ENCODE measurements around the gene LIPH. TPM values are rescaled to one million over a fixed set of nuclear protein-coding genes. Genes with fewer than 3 reads are reported as not detected.

Gene LIPH
- total RNA-seq, 2 experiments from 2014 or later, result not detected

DNA sequence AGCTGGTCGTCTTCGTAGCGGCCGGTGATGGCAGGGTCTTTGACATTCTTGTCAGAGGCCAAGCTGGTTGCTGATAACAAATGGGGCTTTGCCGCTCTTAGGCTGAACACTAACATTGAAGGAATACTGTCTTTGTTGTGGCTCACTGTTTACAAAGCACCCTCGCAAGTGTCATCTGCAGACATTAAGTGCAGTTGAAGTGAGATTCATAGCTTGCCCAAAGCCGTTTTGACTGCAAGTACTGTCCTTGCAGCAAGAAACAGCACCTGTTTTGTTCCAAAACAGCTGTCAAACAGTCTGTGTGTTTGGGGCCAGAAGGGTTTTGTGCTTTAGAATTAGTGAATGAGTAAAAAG, 34.3 kb upstream of the LIPH start:
- H3K27me3 ChIP-seq (ENCODE audit: control insufficient read depth in 1 of 2, insufficient read depth in 2 of 2, low read length in 2 of 2), result no peaks in the 10 kb centered on the region
- Mint-ChIP-seq H3K9me3 (no peaks in the 10 kb centered on the region), H3K27ac (peak overlapping the region; percentile 85), H3K4me3 (peak overlapping the region; percentile 87), H3K27me3 (no peaks in the 10 kb centered on the region), H3K4me1 (ENCODE audit: low read depth) (peaks cover 28% of the 10 kb centered on the region), H3K36me3 (ENCODE audit: low read depth) (peaks cover 24% of the 10 kb centered on the region)
- H3K4me1 ChIP-seq (ENCODE audit: insufficient read depth, low read length), result peaks cover 30% of the 10 kb centered on the region
- CTCF ChIA-PET, result interaction anchor here (1.8 to 1.9 kb wide), 2 partner anchors 11 to 27 kb away, joined by 9 to 12 read pairs; no protein-coding TSS in a partner anchor
- TF ChIP-seq, protein P1, sequence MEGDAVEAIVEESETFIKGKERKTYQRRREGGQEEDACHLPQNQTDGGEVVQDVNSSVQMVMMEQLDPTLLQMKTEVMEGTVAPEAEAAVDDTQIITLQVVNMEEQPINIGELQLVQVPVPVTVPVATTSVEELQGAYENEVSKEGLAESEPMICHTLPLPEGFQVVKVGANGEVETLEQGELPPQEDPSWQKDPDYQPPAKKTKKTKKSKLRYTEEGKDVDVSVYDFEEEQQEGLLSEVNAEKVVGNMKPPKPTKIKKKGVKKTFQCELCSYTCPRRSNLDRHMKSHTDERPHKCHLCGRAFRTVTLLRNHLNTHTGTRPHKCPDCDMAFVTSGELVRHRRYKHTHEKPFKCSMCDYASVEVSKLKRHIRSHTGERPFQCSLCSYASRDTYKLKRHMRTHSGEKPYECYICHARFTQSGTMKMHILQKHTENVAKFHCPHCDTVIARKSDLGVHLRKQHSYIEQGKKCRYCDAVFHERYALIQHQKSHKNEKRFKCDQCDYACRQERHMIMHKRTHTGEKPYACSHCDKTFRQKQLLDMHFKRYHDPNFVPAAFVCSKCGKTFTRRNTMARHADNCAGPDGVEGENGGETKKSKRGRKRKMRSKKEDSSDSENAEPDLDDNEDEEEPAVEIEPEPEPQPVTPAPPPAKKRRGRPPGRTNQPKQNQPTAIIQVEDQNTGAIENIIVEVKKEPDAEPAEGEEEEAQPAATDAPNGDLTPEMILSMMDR (IDR thresholded peaks at IDR 0.05), result no peak
- POLR2A ChIA-PET, result interaction anchor here (0.5 to 2.3 kb wide), 14 partner anchors 9 to 1702 kb away, joined by 3 to 22 read pairs (median 4); partner anchors contain the start of genes DNAJB11, PARL, TMEM41A and TRA2B
- intact Hi-C loops (cut with DNase I, micrococcal nuclease), result loop anchor here (2.0 to 10.0 kb wide), 8 partner anchors 302 to 1702 kb away; partner anchors contain the start of genes ABCC5 (in 1 of the 2), DNAJB11 (in 1 of the 2), PARL (in 1 of the 2) and RPL39L (in 1 of the 2)
- H3K36me3 ChIP-seq (ENCODE audit: insufficient read depth, low read length), result peaks cover 5% of the 10 kb centered on the region
- DNase-seq (peak in 1 of 14 experiments; percentile 4), ATAC-seq (ENCODE audit: poor library complexity) (no peak)
- H3K27ac ChIP-seq (ENCODE audit: low read depth in 1 of 2, low read length in 2 of 2), result peak overlapping the region; percentile 91 to 98
- H3K4me3 ChIP-seq (ENCODE audit: low read length), result peak overlapping the region; percentile 98
- H3K9me3 ChIP-seq (ENCODE audit: control insufficient read depth in 1 of 2, insufficient read depth in 1 of 2, low read length in 2 of 2), result no peaks in the 10 kb centered on the region

DNA sequence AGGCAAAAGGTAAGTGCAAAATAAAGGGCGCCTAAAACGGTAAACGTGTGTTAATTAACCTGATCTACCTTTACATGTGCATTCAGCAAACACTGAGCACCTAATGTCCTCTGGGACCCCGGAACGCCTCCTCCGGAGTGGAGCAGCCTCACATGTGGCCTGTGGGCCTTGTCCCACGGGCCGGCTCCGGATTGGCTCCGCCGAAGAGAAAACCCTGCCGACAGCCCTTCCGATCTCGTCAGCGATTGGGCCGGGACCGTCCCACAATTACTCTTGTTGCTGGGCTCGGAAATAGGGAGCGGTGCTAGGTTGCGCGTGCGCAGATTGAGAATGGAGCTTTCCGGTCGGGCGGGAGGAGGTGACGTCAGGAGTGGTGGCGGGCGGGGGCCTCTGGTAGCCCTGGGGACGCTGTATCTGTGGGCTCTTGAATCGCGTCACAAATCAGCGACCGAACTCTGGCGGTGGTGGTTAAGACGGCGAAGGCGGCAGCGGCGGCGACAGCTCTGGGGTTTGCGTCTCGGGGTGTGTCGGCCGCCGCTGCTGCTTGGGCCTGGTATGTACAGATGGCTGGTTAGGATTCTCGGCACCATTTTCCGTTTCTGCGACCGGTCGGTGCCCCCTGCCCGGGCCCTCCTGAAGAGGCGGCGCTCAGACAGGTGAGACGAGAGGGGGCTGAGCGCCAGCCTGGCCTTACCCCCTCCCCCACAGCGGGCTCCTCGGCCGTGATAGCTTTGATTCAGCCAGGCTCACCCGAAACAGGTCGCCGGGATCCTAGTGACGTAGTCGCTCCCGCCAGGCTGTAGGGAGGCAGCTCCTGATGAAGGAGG, 33.7 kb upstream of the LIPH start, which contains the start of gene SENP2:
Gene SENP2 (plus strand): TSS at position 437 of the 827 bp plus-strand sequence. CDS start 119 bp downstream, at position 556.
- DNase-seq (peak; percentile 98 to 100 (median 99)), ATAC-seq (ENCODE audit: poor library complexity) (peak; percentile 90)
- ChIA-PET POLR2A (interaction anchor here (0.5 to 2.3 kb wide), 17 partner anchors 10 to 1950 kb away, joined by 3 to 22 read pairs (median 4); partner anchors contain the start of genes DNAJB11, EIF4A2, KLHL24 and PARL), CTCF (interaction anchor here (1.8 to 1.9 kb wide), 2 partner anchors 11 to 27 kb away, joined by 9 to 12 read pairs; no protein-coding TSS in a partner anchor)
- peaks cover 1% of the 10 kb centered on the region for H3K36me3 ChIP-seq (ENCODE audit: insufficient read depth, low read length)
- peaks cover 30% of the 10 kb centered on the region for H3K4me1 ChIP-seq (ENCODE audit: insufficient read depth, low read length)
- no peaks in the 10 kb centered on the region for H3K27me3 Mint-ChIP-seq
- H3K9me3 Mint-ChIP-seq, result no peaks in the 10 kb centered on the region
- H3K27ac Mint-ChIP-seq, result peak within 1 kb of the TSS; percentile 85
- no peaks in the 10 kb centered on the region for H3K9me3 ChIP-seq (ENCODE audit: control insufficient read depth in 1 of 2, insufficient read depth in 1 of 2, low read length in 2 of 2)
- H3K27ac ChIP-seq (ENCODE audit: low read depth in 1 of 2, low read length in 2 of 2), result peak within 1 kb of the TSS; percentile 91 to 98
- peak within 1 kb of the TSS; percentile 98 for H3K4me3 ChIP-seq (ENCODE audit: low read length)
- intact Hi-C loops (cut with DNase I, micrococcal nuclease), result loop anchor here (2.0 to 10.0 kb wide), 9 partner anchors 87 to 1701 kb away; partner anchors contain the start of genes ABCC5 (in 1 of the 2), DNAJB11 (in 1 of the 2), PARL (in 1 of the 2) and RPL39L (in 1 of the 2)
- peak within 1 kb of the TSS; percentile 87 for H3K4me3 Mint-ChIP-seq
- H3K36me3 Mint-ChIP-seq (ENCODE audit: low read depth), result peaks cover 20% of the 10 kb centered on the region
- TF ChIP-seq, protein P1 (IDR thresholded peaks at IDR 0.05), result no peak
- no peaks in the 10 kb centered on the region for H3K27me3 ChIP-seq (ENCODE audit: control insufficient read depth in 1 of 2, insufficient read depth in 2 of 2, low read length in 2 of 2)
- peaks cover 28% of the 10 kb centered on the region for H3K4me1 Mint-ChIP-seq (ENCODE audit: low read depth)

DNA sequence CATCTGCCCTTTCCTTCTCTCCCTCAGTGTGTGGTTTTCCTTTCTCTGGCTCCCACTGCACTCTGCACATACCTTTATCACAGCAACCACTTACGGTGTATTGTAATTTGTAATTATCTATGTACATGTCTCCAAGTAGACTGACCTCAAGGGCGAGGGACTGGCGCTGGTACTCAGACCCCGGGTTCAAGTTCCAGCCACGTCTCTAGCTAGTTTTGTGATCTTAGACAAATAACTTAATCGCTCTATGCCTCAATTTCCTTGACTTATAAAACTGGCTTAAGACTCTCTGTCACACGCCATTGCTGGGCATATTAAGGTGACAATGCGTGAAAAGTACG, 33.1 kb upstream of the LIPH start:
- ATAC-seq (ENCODE audit: poor library complexity), result no peak
- ChIA-PET CTCF (interaction anchor here (1.8 to 1.9 kb wide), 2 partner anchors 10 to 26 kb away, joined by 9 to 12 read pairs; no protein-coding TSS in a partner anchor), POLR2A (interaction anchor here (0.6 to 2.3 kb wide), 10 partner anchors 10 to 1950 kb away, joined by 3 to 22 read pairs (median 9); partner anchors contain the start of genes DNAJB11, EIF4A2, KLHL24 and PARL)
- peak overlapping the region; percentile 69 to 98 for H3K27ac ChIP-seq (ENCODE audit: low read depth in 1 of 2, low read length in 2 of 2)
- no peak for DNase-seq
- intact Hi-C loops (cut with DNase I, micrococcal nuclease), result loop anchor here in 1 of 2 experiments (2.0 to 10.0 kb wide), 8 partner anchors 87 to 1701 kb away; partner anchors contain the start of genes ABCC5, DNAJB11, PARL and RPL39L
- Mint-ChIP-seq H3K9me3 (no peaks in the 10 kb centered on the region), H3K36me3 (ENCODE audit: low read depth) (peaks cover 17% of the 10 kb centered on the region), H3K4me3 (peak overlapping the region; percentile 87), H3K27me3 (no peaks in the 10 kb centered on the region), H3K4me1 (ENCODE audit: low read depth) (peaks cover 28% of the 10 kb centered on the region), H3K27ac (peak overlapping the region; percentile 85)
- no peaks in the 10 kb centered on the region for H3K9me3 ChIP-seq (ENCODE audit: control insufficient read depth in 1 of 2, insufficient read depth in 1 of 2, low read length in 2 of 2)
- H3K4me1 ChIP-seq (ENCODE audit: insufficient read depth, low read length), result peaks cover 30% of the 10 kb centered on the region
- peak overlapping the region; percentile 98 for H3K4me3 ChIP-seq (ENCODE audit: low read length)
- no peaks in the 10 kb centered on the region for H3K36me3 ChIP-seq (ENCODE audit: insufficient read depth, low read length)
- TF ChIP-seq, protein P1 (IDR thresholded peaks at IDR 0.05), result no peak
- no peaks in the 10 kb centered on the region for H3K27me3 ChIP-seq (ENCODE audit: control insufficient read depth in 1 of 2, insufficient read depth in 2 of 2, low read length in 2 of 2)
